ENCODE measurements around the gene MTA2.

- TF ChIP-seq, protein P1, sequence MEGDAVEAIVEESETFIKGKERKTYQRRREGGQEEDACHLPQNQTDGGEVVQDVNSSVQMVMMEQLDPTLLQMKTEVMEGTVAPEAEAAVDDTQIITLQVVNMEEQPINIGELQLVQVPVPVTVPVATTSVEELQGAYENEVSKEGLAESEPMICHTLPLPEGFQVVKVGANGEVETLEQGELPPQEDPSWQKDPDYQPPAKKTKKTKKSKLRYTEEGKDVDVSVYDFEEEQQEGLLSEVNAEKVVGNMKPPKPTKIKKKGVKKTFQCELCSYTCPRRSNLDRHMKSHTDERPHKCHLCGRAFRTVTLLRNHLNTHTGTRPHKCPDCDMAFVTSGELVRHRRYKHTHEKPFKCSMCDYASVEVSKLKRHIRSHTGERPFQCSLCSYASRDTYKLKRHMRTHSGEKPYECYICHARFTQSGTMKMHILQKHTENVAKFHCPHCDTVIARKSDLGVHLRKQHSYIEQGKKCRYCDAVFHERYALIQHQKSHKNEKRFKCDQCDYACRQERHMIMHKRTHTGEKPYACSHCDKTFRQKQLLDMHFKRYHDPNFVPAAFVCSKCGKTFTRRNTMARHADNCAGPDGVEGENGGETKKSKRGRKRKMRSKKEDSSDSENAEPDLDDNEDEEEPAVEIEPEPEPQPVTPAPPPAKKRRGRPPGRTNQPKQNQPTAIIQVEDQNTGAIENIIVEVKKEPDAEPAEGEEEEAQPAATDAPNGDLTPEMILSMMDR (IDR thresholded peaks at IDR 0.05), result no peak
- no peak for TF ChIP-seq POLR2A (IDR thresholded peaks at IDR 0.05)
Measured at GRCh38 chr11:62607714-62608113, 6.0 kb upstream of the MTA2 start.
